Smooth muscle cell (in vitro differentiated cells): ENCODE measurements around the gene LRRC74A. TPM values are rescaled to one million over a fixed set of nuclear protein-coding genes. Genes with fewer than 3 reads are reported as not detected.

Experiments
- DNase-seq: peaks from one replicate; lab custom pipeline; 2025; ENCODE audit not compliant: unreplicated experiment; lab: John Stamatoyannopoulos, UW
- H2AFZ ChIP-seq: fragments of 200-600 bp; sonication (generic); 2 replicates; pipeline ENCODE4 v1.6.0; 2016; ENCODE audit warnings: antibody characterized with exemption, low read depth, mild to moderate bottlenecking
- H3F3A ChIP-seq: fragments of 200-600 bp; sonication (generic); 2 replicates; pipeline ENCODE4 v1.6.0; 2017; ENCODE audit warnings: antibody characterized with exemption, low read depth
- H3K27ac ChIP-seq: fragments of 200-600 bp; sonication (generic); 2 replicates; pipeline ENCODE4 v1.5.1; 2016; ENCODE audit warnings: low read depth, mild to moderate bottlenecking
- H3K27me3 ChIP-seq: fragments of 200-600 bp; sonication (generic); 2 replicates; pipeline ENCODE4 v1.6.1; 2016; ENCODE audit warnings: low read depth, mild to moderate bottlenecking
- H3K36me3 ChIP-seq: fragments of 200-600 bp; sonication (generic); 2 replicates; pipeline ENCODE4 v1.5.1; 2016; ENCODE audit warnings: low read depth
- H3K4me1 ChIP-seq: fragments of 200-600 bp; sonication (generic); 2 replicates; pipeline ENCODE4 v1.5.1; 2016; ENCODE audit warnings: low read depth
- H3K4me2 ChIP-seq: fragments of 200-600 bp; sonication (generic); 2 replicates; pipeline ENCODE4 v1.6.0; 2016; ENCODE audit warnings: mild to moderate bottlenecking
- H3K4me3 ChIP-seq: fragments of 200-600 bp; sonication (generic); 2 replicates; pipeline ENCODE4 v1.5.1; 2016; ENCODE audit warnings: mild to moderate bottlenecking
- H3K79me2 ChIP-seq: fragments of 200-600 bp; sonication (generic); 2 replicates; pipeline ENCODE4 v1.6.0; 2016; ENCODE audit warnings: low read depth, mild to moderate bottlenecking
- H3K9ac ChIP-seq: fragments of 200-600 bp; sonication (generic); 2 replicates; pipeline ENCODE4 v1.6.0; 2016; ENCODE audit warnings: low read depth
- H3K9me3 ChIP-seq: fragments of 200-600 bp; sonication (generic); replicated peaks from 2 replicates; pipeline ENCODE4 v1.5.1; 2016; ENCODE audit warnings: low read depth
- H4K20me1 ChIP-seq: fragments of 200-600 bp; sonication (generic); 2 replicates; pipeline ENCODE4 v1.6.0; 2016; ENCODE audit warnings: low read depth
- WGBS: methylation state at CpG from one replicate; pipeline ENCODE4 v1.1.7; 2016; ENCODE audit warnings: low lambda C conversion rate; 5-methylcytosine and 5-hydroxymethylcytosine counted together
- polyA plus RNA-seq: library from polyadenylated mRNA; unstranded; fragments of >200 nt; fragmentation: Nextera tagmentation; extraction: Ambion mirVana; gene quantifications from 2 replicates; pipeline ENCODE4 v1.2.1, GENCODE V29; 2016
- total RNA-seq: library from RNA; depleted of rRNA; stranded (reverse); fragments of >200 nt; gene quantifications from 2 replicates; pipeline ENCODE4 v1.2.3, GENCODE V29; 2014
- TF ChIP-seq, protein P1 (sequence below): fragments of 200-600 bp; sonication (generic); IDR thresholded peaks from 2 replicates; pipeline ENCODE4 v1.5.1; 2017; ENCODE audit warnings: borderline replicate concordance, mild to moderate bottlenecking, antibody characterized with exemption; ENCODE audit not compliant: insufficient read depth, poor library complexity, severe bottlenecking

LRRC74A gene
- total and polyA plus RNA-seq, 2 experiments from 2014 or later, result not detected

GRCh38 chr14:76904100-76904739 lies 78.0 kb downstream of the LRRC74A start:
- WGBS, result 62% methylated on average over 19 of the region's 19 CpGs
- no peaks in the 10 kb centered on the region for H3K4me1 ChIP-seq
- peaks cover 13% of the 10 kb centered on the region for H3F3A ChIP-seq
- peak overlapping the region; percentile 75 for H3K4me2 ChIP-seq
- TF ChIP-seq, protein P1, sequence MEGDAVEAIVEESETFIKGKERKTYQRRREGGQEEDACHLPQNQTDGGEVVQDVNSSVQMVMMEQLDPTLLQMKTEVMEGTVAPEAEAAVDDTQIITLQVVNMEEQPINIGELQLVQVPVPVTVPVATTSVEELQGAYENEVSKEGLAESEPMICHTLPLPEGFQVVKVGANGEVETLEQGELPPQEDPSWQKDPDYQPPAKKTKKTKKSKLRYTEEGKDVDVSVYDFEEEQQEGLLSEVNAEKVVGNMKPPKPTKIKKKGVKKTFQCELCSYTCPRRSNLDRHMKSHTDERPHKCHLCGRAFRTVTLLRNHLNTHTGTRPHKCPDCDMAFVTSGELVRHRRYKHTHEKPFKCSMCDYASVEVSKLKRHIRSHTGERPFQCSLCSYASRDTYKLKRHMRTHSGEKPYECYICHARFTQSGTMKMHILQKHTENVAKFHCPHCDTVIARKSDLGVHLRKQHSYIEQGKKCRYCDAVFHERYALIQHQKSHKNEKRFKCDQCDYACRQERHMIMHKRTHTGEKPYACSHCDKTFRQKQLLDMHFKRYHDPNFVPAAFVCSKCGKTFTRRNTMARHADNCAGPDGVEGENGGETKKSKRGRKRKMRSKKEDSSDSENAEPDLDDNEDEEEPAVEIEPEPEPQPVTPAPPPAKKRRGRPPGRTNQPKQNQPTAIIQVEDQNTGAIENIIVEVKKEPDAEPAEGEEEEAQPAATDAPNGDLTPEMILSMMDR, result no peak
- no peaks in the 10 kb centered on the region for H3K79me2 ChIP-seq
- H3K27me3 ChIP-seq, result no peaks in the 10 kb centered on the region
- H2AFZ ChIP-seq, result no peak overlapping the region
- no peaks in the 10 kb centered on the region for H3K9me3 ChIP-seq
- H3K4me3 ChIP-seq, result no peak overlapping the region
- no peak for DNase-seq
- H3K9ac ChIP-seq, result peak overlapping the region; percentile 81
- H3K36me3 ChIP-seq, result no peaks in the 10 kb centered on the region
- H3K27ac ChIP-seq, result peak overlapping the region; percentile 97
- H4K20me1 ChIP-seq, result no peaks in the 10 kb centered on the region

DNA sequence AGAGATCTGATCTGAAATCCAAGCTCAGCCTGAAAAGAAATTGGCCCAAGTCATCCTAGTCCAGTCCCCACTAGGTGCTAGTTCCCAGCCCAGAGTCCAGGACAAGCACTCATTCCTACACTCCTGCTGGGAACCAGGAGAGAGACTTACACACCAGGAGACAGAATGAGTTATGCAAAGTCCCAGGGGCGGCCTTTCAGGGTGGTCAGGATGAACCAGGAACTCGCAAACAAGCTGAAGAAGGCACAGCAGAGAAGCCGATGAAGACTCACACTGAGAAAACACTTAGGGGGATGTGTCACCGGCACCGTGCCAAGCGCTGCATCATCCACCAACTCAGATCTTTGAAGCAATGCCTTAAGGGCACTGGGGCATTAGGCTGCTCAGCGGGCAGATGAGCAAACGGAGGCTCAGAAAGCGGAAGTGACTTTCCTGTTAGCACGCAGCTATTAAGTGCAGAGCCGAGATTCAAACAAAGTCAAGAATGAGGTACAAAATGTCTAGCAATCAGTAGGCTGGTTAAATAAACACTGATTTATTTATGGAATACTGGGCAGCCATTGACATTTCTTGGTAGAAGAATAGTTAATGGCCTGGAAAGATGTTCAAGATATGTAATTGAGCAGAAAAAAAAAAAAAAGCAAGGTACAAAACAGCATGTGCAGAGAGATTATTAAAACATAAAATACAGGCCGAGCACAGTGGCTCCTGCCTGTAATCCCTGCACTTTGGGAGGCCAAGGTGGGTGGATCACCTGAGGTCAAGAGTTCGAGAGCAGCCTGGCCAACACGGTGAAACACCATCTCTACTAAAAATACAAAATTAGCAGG lies 78.7 kb downstream of the LRRC74A start:
- Histone ChIP-seq H4K20me1 (no peaks in the 10 kb centered on the region), H3K9ac (peak overlapping the region; percentile 81), H3K4me2 (peak overlapping the region; percentile 75), H3K79me2 (no peaks in the 10 kb centered on the region), H3K4me3 (no peak overlapping the region), H3K4me1 (no peaks in the 10 kb centered on the region), H3K36me3 (no peaks in the 10 kb centered on the region), H3K9me3 (no peaks in the 10 kb centered on the region), H3K27ac (peak overlapping the region; percentile 97), H3F3A (peaks cover 13% of the 10 kb centered on the region), H2AFZ (no peak overlapping the region), H3K27me3 (no peaks in the 10 kb centered on the region)
- TF ChIP-seq, protein P1, result no peak
- DNase-seq, result peak; percentile 63
- WGBS, result 18% methylated on average over 14 of the region's 14 CpGs

DNA sequence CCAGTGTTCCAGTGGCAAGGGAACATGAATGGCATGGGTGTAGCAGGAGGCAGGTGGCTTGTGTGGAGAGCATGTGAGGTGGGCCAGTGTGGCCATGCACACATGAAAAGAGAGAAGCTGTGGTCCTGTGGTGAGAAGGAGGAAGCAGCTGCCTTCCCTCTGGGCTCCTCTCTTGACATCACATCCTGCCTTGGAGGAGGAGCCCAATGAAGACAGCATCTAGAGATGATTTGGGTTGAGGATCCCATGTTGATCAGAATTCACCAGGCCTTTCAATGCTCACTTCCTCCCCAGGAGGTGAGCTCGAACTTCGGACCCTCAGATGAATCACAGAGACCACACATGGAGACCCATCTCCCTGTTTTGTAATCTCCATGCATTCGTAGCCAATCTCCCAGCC lies 82.6 kb downstream of the LRRC74A start:
- Histone ChIP-seq H3K4me3 (no peak overlapping the region), H3K4me2 (no peak overlapping the region), H3K27ac (no peak overlapping the region), H4K20me1 (no peaks in the 10 kb centered on the region), H2AFZ (no peak overlapping the region), H3K36me3 (no peaks in the 10 kb centered on the region), H3K27me3 (no peaks in the 10 kb centered on the region), H3K4me1 (no peaks in the 10 kb centered on the region), H3K9ac (no peak overlapping the region), H3K9me3 (no peaks in the 10 kb centered on the region), H3F3A (peaks cover 13% of the 10 kb centered on the region), H3K79me2 (no peaks in the 10 kb centered on the region)
- TF ChIP-seq, protein P1, result no peak
- WGBS, result 88% methylated on average over 3 of the region's 3 CpGs
- DNase-seq, result no peak
